Muscle layer of duodenum (tissue), 2 donors: ENCODE data around the gene ASMTL.
"Not testable (repeated sequence)": the region's sequence is repeated elsewhere in the genome, so short reads cannot be mapped to it uniquely, and the experiment has no call there.

Experiments used
- H3K27ac ChIP-seq: one replicate; pipeline ENCODE4 v1.7.0; 2013; ENCODE audit warnings: mild to moderate bottlenecking, low read length
- H3K27me3 ChIP-seq: one replicate; pipeline ENCODE4 v1.7.0; 2013; ENCODE audit warnings: low read depth, mild to moderate bottlenecking, control low read depth, low read length
- H3K36me3 ChIP-seq, 2 donors: one replicate each; pipeline ENCODE4 v1.7.0; 2013; ENCODE audit warnings: low read length in 2 of 2, control low read depth in 1 of 2, mild to moderate bottlenecking in 1 of 2; ENCODE audit not compliant: insufficient read depth in 2 of 2, control insufficient read depth in 1 of 2
- H3K4me1 ChIP-seq, 2 donors: one replicate each; pipeline ENCODE4 v1.7.0; 2013; ENCODE audit warnings: low read length in 2 of 2, mild to moderate bottlenecking in 2 of 2, control low read depth in 1 of 2, moderate library complexity in 1 of 2; ENCODE audit not compliant: insufficient read depth in 2 of 2, control insufficient read depth in 1 of 2
- H3K4me3 ChIP-seq, 2 donors: one replicate each; pipeline ENCODE4 v1.7.0; 2013; ENCODE audit warnings: low read length in 2 of 2, low read depth in 1 of 2, mild to moderate bottlenecking in 1 of 2
- H3K9me3 ChIP-seq, 2 donors: one replicate each; pipeline ENCODE4 v1.7.0; 2013; ENCODE audit warnings: low read length in 2 of 2, control low read depth in 1 of 2, mild to moderate bottlenecking in 1 of 2; ENCODE audit not compliant: control insufficient read depth in 1 of 2
- donor health status: healthy.

The ASMTL gene

DNA sequence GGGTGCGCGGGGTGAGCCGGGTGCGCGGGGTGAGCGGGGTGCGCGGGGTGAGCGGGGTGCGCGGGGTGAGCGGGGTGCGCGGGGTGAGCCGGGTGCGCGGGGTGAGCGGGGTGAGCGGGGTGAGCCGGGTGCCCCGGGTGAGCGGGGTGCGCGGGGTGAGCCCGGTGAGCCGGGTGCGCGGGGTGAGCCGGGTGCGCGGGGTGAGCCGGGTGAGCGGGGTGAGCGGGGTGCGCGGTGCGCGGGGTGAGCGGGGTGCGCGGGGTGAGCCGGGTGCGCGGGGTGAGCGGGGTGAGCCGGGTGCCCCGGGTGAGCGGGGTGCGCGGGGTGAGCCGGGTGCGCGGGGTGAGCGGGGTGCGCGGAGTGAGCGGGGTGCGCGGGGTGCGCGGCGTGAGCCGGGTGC is 86.3 kb downstream of the ASMTL start:
- H3K4me1 ChIP-seq, result not testable (repeated sequence)

DNA sequence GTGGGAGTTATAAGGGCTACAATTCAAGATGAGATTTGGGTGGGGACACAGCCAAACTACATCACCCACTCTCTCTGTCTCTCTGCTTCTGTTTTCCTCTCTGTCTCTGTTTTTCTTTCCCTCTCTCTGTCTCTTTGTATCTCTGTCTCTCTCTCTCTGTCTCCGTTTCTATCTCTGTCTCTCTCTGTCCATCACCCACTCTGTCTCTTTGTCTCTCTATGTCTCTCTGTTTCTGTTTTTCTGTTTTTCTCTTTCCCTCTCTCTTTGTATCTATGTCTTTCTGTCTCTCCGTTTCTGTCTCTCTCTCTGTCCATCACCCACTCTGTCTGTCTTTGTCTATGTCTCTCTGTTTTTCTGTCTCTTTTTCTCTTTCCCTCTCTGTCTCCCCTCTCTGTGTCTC is 90.8 kb downstream of the ASMTL start:
- Histone ChIP-seq H3K4me3 (no peak overlapping the region), H3K27me3 (no peaks in the 10 kb centered on the region), H3K4me1 (no peaks in the 10 kb centered on the region), H3K9me3 (peaks cover 0 to 4% of the 10 kb centered on the region in 2 donors), H3K27ac (no peak overlapping the region), H3K36me3 (peaks cover 0 to 24% of the 10 kb centered on the region in 2 donors)

More for the DNA sequence above, 86.3 kb downstream of the ASMTL start:
- not testable (repeated sequence) for H3K36me3 ChIP-seq, H3K27me3 ChIP-seq, H3K4me3 ChIP-seq, H3K27ac ChIP-seq, H3K9me3 ChIP-seq

DNA sequence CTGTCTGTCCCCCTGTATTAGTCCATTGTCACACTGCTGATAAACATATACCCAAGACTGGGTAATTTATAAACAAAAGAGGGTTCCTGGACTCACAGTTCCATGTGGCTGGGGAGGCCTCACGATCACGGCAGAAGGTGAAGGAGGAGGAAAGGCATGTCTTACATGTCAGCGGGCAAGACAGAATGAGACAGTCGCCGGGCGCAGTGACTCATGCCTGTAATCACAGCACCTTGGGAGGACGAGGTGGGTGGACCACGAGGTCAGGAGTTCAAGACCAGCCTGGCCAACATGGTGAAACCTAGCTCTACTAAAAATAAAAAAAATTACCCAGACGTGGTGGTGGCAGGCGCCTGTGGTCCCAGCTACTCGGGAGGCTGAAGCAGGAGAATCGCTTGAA is 91.4 kb downstream of the ASMTL start:
- H3K36me3 ChIP-seq, result peaks cover 0 to 24% of the 10 kb centered on the region in 2 donors

DNA sequence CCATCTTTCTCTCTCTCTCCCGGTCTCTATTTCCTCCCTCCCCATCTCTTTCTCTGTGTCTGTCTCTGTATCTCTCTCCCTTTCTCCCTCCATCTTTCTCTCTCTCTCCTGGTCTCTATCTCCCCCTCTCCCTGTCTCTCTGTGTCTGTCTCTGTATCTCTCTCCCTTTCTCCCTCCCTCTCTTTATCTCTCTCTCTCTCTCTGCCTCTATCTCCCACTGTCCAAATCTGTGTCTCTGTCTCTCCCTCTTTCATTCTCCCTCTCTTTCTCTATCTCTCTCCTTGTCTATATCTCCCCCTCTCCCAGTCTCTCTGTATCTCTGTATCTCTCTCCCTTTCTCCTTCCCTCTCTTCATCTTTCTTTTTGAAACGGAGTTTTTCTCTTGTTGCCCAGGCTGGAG is 92.5 kb downstream of the ASMTL start:
- no peak overlapping the region for H3K4me3 ChIP-seq

More for the DNA sequence above, 91.4 kb downstream of the ASMTL start:
- Histone ChIP-seq H3K27ac (no peak overlapping the region), H3K9me3 (peaks cover 0 to 4% of the 10 kb centered on the region in 2 donors), H3K27me3 (no peaks in the 10 kb centered on the region), H3K4me3 (no peak overlapping the region), H3K4me1 (no peaks in the 10 kb centered on the region)

DNA sequence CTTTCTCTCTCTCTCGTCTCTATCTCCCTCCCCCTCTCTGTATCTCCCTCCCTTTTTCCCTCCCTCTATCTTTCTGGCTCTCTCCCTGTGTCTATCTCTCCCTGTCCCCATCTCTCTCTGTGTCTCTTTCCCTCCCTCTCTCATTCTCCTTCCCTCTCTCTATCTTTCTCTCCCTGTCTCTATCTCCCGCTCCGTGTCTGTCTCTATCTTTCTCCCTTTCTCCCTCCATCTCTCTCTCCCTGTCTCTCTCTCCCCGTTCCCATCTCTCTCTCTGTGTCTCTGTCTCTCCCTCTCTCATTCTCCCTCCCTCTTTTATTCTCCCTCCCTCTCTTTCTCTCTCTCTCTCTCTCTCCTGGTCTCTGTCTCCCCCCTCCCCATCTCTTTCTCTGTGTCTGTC is 93.2 kb downstream of the ASMTL start:
- H3K27ac ChIP-seq, result no peak overlapping the region
- H3K9me3 ChIP-seq, result peaks cover 0 to 4% of the 10 kb centered on the region in 2 donors
- no peaks in the 10 kb centered on the region for H3K27me3 ChIP-seq
- H3K4me1 ChIP-seq, result peaks cover 0 to 3% of the 10 kb centered on the region in 2 donors
- no peak overlapping the region for H3K4me3 ChIP-seq
- H3K36me3 ChIP-seq, result peaks cover 0 to 24% of the 10 kb centered on the region in 2 donors

More for the DNA sequence above, 92.5 kb downstream of the ASMTL start:
- peaks cover 0 to 4% of the 10 kb centered on the region in 2 donors for H3K9me3 ChIP-seq
- peaks cover 0 to 3% of the 10 kb centered on the region in 2 donors for H3K4me1 ChIP-seq
- H3K27me3 ChIP-seq, result no peaks in the 10 kb centered on the region
- H3K36me3 ChIP-seq, result peaks cover 0 to 24% of the 10 kb centered on the region in 2 donors
- no peak overlapping the region for H3K27ac ChIP-seq

DNA sequence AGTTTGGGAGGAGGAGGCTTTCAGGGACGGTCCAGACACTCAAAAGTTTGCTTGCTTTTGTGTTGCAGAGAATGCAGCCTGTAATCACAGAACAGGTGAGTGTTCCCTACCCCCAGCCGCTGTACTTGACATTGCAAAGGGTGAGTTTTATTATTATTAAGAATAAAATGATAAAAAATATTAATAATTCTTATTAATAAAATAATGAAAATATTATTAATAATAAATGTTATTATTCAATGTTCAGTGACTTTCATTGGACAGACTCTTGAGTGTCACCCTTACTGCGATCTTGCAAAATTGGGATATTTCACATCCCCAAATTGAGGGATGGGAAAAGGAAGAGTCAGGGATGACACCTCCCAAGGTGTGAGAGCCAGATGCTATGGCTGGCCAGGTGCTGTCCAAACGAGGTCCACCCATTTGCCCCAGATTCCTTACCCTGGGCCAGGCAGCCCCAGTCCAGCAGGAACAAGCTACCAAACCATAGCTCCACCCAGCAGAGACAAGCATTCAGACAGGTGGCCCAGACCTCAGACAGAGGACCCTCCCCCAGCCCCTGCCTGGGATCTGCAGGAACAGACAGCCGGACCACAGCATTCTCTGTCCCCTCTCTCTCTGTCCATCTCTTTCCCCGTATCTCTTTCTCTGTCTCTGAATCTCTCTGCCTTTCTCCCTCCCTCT is 93.8 kb downstream of the ASMTL start:
- no peak overlapping the region for H3K4me3 ChIP-seq
- peaks cover 0 to 4% of the 10 kb centered on the region in 2 donors for H3K9me3 ChIP-seq
- peaks cover 0 to 3% of the 10 kb centered on the region in 2 donors for H3K4me1 ChIP-seq
- H3K27ac ChIP-seq, result no peak overlapping the region
- H3K27me3 ChIP-seq, result no peaks in the 10 kb centered on the region
- H3K36me3 ChIP-seq, result peaks cover 0 to 24% of the 10 kb centered on the region in 2 donors

DNA sequence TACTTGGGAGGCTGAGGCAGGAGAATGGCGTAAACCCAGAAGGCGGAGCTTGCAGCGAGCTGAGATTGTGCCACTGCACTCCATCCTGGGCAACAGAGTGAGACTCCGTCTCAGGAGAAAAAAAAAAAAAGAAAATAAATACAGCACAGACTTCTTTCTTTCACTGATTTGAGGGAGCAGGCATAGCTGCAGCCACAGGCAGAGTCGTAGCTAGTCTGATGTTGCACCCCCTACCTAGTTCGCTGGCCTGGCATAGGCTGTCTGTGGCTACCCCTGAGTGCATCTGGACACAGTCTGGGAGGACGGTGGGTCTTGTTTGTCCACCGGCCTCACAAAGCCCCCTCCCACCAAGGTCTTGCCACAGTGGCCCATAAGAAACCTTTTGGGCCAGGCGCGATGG is 94.7 kb downstream of the ASMTL start:
- no peaks in the 10 kb centered on the region for H3K27me3 ChIP-seq
- H3K4me3 ChIP-seq, result no peak overlapping the region

DNA sequence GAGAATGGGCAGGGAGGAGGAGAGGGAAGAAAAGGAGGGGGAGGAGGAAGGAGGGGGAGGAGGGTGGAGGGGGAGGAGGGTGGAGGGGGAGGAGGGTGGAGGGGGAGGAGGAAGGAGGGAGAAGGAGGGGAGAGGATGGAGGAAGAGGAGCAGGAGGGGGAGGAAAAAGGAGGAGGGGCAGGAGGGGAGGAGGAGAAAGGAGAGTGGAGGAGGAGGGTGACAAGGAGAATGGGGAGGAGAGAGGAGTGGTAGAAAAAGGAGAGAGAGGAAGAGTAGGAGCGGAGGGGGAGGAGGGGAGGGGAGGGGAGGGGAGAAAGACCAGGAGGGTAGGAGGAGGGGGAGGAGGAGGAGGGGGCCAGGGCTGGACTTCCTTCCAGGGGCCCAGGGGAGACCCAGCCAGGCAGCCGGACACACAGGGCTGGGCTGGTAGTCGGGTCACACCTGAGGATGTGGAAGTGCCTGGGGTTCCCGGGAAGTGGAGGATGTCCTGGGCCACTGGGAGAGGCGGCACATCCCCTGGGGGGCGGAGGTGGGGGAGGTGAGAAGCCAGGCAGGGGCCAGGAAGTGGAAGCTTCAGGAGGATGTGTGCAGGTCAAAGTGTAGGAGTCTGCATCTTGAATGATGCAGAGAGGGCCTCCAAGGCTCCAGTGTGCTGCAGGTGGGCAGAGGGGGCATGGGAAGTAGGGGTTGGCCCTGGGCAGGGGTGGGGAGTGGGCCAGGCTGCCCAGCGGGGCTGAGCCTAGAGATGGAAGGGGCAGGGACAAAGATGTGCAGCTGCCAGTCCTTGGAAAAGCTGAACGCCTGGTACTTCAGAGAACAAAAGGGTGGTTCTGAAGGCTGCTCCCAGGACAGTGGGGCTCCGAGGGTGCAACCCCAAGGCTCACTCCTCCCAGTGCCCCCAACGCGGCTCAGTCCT is 97.3 kb downstream of the ASMTL start:
- no peaks in the 10 kb centered on the region for H3K27me3 ChIP-seq
- H3K4me1 ChIP-seq, result peaks cover 0 to 3% of the 10 kb centered on the region in 2 donors
- H3K4me3 ChIP-seq, result no peak overlapping the region
- no peak overlapping the region for H3K27ac ChIP-seq
- peaks cover 0 to 4% of the 10 kb centered on the region in 2 donors for H3K9me3 ChIP-seq
- peaks cover 0 to 16% of the 10 kb centered on the region in 2 donors for H3K36me3 ChIP-seq

More for the DNA sequence above, 94.7 kb downstream of the ASMTL start:
- Histone ChIP-seq H3K9me3 (peaks cover 0 to 4% of the 10 kb centered on the region in 2 donors), H3K27ac (no peak overlapping the region), H3K36me3 (peaks cover 0 to 24% of the 10 kb centered on the region in 2 donors), H3K4me1 (peaks cover 0 to 3% of the 10 kb centered on the region in 2 donors)

DNA sequence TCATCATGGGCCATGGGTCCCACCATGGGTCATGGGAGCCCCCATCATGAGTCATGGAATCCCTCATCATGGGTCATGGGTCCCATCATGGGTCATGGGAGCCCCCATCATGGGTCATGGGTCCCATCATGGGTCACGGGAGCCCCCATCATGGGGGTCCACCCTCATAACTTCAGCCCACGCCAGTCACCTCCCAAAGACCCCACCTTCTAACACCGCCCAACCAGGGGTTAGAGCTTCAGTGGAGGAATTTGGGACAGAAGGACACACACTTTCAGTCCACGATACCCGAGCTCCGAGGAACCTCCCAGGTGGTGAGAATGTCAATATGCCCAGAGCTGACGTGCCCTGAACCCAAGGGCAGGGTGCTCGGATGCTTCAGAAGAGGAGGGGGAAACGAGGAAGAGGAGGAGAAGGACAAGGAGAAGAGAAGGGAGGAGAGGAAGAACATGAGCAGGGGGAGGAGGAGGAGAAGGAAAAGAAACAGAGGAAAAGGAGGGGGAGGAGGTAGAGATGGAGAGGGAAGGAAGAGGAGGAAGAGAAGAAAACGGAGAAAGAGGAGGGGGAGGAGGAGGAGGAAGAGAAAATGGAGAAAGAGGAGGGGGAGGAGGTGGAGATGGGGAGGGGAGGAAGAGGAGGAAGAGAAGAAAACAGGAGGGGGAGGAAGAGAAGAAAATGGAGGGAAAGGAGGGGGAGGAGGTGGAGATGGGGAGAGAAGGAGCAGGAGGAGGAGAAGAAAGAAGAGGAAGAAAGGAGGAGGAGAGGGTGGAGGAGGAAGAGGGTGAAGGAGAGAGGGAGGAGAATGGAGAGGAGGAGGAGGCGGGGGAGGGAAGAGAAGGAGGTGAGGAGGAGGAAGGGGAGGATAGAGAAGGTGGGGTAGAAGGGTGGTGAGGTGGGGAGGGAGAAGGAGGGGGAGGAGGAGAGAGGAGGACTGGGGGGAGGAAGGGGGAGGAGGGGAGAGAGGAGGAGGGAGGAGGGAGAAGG is 98.4 kb downstream of the ASMTL start:
- no peak overlapping the region for H3K4me3 ChIP-seq
- peaks cover 0 to 4% of the 10 kb centered on the region in 2 donors for H3K9me3 ChIP-seq
- H3K4me1 ChIP-seq, result peaks cover 0 to 3% of the 10 kb centered on the region in 2 donors
- no peaks in the 10 kb centered on the region for H3K27me3 ChIP-seq
- H3K27ac ChIP-seq, result no peak overlapping the region
- peaks cover 0 to 12% of the 10 kb centered on the region in 2 donors for H3K36me3 ChIP-seq
